Transverse colon (tissue), 3 donors: Measurements from ENCODE around the gene LRRC9.

Experiments
- EP300 ChIP-seq: sonication (generic); formaldehyde crosslinking; IDR thresholded peaks from one replicate; pipeline ENCODE4 v1.6.1; 2017; ENCODE audit warnings: antibody characterized with exemption, low read depth
- TF ChIP-seq, protein P1 (sequence below), 5 experiments: fragments of 200-600 bp in 3 of 5; fragments of 450-650 bp in 2 of 5; sonication (generic) in 3 of 5; IDR thresholded peaks; 1 replicate in 2 of 5; 2 replicates in 3 of 5; pipeline ENCODE4 v1.5.1; 2016 to 2017; ENCODE audit warnings: antibody characterized with exemption in 5 of 5, inconsistent platforms in 3 of 5, mild to moderate bottlenecking in 2 of 5, moderate library complexity in 1 of 5

DNA sequence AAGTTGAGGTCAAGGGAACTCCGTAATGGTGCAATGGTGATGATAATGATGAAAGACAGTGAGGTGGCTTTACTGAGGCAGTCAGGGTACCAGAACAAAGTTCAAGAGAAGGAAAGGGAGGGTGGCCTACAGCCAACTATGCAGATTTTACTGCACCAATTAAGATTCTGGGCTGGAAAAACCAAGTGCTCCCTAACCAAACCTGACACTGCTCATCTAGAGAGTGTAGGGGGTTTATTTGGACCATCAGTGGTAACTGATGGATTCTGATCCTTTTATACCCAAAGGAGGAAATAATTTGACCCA lies 387 bp downstream of the LRRC9 start:
- TF ChIP-seq, protein P1, sequence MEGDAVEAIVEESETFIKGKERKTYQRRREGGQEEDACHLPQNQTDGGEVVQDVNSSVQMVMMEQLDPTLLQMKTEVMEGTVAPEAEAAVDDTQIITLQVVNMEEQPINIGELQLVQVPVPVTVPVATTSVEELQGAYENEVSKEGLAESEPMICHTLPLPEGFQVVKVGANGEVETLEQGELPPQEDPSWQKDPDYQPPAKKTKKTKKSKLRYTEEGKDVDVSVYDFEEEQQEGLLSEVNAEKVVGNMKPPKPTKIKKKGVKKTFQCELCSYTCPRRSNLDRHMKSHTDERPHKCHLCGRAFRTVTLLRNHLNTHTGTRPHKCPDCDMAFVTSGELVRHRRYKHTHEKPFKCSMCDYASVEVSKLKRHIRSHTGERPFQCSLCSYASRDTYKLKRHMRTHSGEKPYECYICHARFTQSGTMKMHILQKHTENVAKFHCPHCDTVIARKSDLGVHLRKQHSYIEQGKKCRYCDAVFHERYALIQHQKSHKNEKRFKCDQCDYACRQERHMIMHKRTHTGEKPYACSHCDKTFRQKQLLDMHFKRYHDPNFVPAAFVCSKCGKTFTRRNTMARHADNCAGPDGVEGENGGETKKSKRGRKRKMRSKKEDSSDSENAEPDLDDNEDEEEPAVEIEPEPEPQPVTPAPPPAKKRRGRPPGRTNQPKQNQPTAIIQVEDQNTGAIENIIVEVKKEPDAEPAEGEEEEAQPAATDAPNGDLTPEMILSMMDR (IDR thresholded peaks at IDR 0.05) = no peak
- TF ChIP-seq EP300 = no peak
